Breast epithelium (tissue), 3 donors: Measurements from ENCODE around the gene IL12RB1.

Experiments
- POLR2A ChIP-seq: fragments of 450-650 bp; IDR thresholded peaks from one replicate; pipeline ENCODE4 v1.6.1; 2016; ENCODE audit warnings: antibody characterized with exemption, mild to moderate bottlenecking, moderate library complexity
- POLR2AphosphoS5 ChIP-seq, 3 donors: sonication (generic); formaldehyde crosslinking; IDR thresholded peaks; one replicate each; pipeline ENCODE4 v1.6.1; 2017; ENCODE audit warnings: antibody characterized with exemption in 3 of 3
- TF ChIP-seq, protein P1 (sequence below), 3 donors: fragments of 450-650 bp; IDR thresholded peaks; one replicate each; pipeline ENCODE4 v1.5.1; 2016 to 2017; ENCODE audit warnings: antibody characterized with exemption in 3 of 3, mild to moderate bottlenecking in 3 of 3, moderate library complexity in 3 of 3

DNA sequence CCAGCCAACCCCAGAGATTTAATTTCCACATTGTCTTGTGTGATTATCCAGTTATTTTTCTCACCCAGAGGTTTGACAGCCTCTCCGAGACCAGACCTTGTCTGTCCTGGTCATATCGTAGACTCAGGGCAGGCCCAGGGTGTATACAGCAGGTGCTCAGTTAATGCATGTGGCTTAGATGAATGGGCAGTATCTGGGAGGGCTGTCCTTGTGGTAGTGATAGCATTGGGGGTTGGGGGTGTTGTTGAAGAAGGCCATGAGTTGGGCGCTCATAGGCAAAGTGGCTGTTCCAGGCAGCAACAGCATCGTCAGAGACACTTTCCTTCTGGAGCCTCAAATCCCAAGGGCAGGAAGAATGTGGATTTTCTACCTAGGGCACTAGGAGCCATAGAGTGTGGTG is 27.7 kb upstream of the IL12RB1 start:
- TF ChIP-seq, protein P1, sequence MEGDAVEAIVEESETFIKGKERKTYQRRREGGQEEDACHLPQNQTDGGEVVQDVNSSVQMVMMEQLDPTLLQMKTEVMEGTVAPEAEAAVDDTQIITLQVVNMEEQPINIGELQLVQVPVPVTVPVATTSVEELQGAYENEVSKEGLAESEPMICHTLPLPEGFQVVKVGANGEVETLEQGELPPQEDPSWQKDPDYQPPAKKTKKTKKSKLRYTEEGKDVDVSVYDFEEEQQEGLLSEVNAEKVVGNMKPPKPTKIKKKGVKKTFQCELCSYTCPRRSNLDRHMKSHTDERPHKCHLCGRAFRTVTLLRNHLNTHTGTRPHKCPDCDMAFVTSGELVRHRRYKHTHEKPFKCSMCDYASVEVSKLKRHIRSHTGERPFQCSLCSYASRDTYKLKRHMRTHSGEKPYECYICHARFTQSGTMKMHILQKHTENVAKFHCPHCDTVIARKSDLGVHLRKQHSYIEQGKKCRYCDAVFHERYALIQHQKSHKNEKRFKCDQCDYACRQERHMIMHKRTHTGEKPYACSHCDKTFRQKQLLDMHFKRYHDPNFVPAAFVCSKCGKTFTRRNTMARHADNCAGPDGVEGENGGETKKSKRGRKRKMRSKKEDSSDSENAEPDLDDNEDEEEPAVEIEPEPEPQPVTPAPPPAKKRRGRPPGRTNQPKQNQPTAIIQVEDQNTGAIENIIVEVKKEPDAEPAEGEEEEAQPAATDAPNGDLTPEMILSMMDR (IDR thresholded peaks at IDR 0.05): no peak
- TF ChIP-seq POLR2A: no peak
- no peak for TF ChIP-seq POLR2AphosphoS5 (IDR thresholded peaks at IDR 0.05)
